ENCODE measurements around the gene ADCY2.

ADCY2 gene

DNA sequence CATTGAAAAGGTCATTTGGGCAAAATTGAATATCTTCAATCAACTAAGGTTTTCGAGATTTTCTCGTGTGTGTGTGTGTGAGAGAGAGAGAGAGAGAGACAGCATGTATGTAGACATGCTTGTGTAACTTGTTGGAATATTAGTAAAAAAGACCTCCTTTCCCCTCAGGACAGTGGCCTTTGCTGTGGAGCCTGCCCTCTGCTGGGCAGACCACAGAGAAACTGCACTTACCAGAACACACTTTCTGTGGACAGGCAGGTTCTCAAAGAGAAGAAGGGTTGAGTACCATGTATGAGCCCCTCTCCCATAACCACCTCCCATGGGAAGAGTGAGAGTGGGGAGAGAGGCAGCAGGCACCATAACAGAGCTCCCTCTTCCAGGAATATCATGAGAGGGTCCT, 409.4 kb downstream of the ADCY2 start:
- H2AFZ ChIP-seq (ENCODE audit: low read depth), result no peak overlapping the region
- no peaks in the 10 kb centered on the region for H3K79me2 ChIP-seq (ENCODE audit: insufficient read depth, low read depth)
- no peaks in the 10 kb centered on the region for H3K4me1 ChIP-seq (ENCODE audit: low read depth, poor library complexity, severe bottlenecking)
- H3K4me2 ChIP-seq, result no peak overlapping the region
- no peaks in the 10 kb centered on the region for H4K20me1 ChIP-seq (ENCODE audit: insufficient read depth)
- H3K27ac ChIP-seq, result no peak overlapping the region
- no peak overlapping the region for H3K9ac ChIP-seq
- H3K27me3 ChIP-seq (ENCODE audit: insufficient read depth, low read depth), result no peaks in the 10 kb centered on the region
- TF ChIP-seq, protein P1, sequence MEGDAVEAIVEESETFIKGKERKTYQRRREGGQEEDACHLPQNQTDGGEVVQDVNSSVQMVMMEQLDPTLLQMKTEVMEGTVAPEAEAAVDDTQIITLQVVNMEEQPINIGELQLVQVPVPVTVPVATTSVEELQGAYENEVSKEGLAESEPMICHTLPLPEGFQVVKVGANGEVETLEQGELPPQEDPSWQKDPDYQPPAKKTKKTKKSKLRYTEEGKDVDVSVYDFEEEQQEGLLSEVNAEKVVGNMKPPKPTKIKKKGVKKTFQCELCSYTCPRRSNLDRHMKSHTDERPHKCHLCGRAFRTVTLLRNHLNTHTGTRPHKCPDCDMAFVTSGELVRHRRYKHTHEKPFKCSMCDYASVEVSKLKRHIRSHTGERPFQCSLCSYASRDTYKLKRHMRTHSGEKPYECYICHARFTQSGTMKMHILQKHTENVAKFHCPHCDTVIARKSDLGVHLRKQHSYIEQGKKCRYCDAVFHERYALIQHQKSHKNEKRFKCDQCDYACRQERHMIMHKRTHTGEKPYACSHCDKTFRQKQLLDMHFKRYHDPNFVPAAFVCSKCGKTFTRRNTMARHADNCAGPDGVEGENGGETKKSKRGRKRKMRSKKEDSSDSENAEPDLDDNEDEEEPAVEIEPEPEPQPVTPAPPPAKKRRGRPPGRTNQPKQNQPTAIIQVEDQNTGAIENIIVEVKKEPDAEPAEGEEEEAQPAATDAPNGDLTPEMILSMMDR (conservative IDR thresholded peaks at IDR 0.05; ENCODE audit: low read depth, low read length), result peak; percentile 42
- no peak overlapping the region for H3K4me3 ChIP-seq (IDR thresholded peaks at IDR 0.05; ENCODE audit: insufficient read depth, low read depth, low read length)
- H3K36me3 ChIP-seq (ENCODE audit: insufficient read depth), result no peaks in the 10 kb centered on the region

DNA sequence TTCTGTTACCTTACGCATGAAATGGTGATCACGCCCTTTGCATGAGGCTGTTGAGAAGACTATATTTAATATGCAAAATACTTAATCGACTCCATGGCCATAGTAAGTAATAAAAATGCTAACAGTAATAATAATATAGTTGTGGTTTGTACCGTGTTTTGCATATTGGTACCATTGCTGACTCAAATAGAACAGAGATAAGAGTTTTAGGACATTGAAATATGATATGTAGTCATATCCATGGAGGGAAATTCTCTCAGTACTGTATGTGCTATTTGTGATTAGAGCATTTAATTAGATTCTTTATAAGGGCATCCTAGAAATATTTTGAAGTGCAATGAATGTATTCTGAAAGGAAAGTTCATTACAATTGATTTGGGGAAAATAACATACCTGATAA, 413.1 kb downstream of the ADCY2 start:
- Histone ChIP-seq H3K4me2 (no peak overlapping the region), H3K27me3 (ENCODE audit: insufficient read depth, low read depth) (no peaks in the 10 kb centered on the region), H3K4me1 (ENCODE audit: low read depth, poor library complexity, severe bottlenecking) (no peaks in the 10 kb centered on the region), H3K9ac (no peak overlapping the region), H3K36me3 (ENCODE audit: insufficient read depth) (no peaks in the 10 kb centered on the region), H2AFZ (ENCODE audit: low read depth) (no peak overlapping the region), H3K4me3 (IDR thresholded peaks at IDR 0.05; ENCODE audit: insufficient read depth, low read depth, low read length) (no peak overlapping the region), H3K27ac (no peak overlapping the region), H3K79me2 (ENCODE audit: insufficient read depth, low read depth) (no peaks in the 10 kb centered on the region), H4K20me1 (ENCODE audit: insufficient read depth) (no peaks in the 10 kb centered on the region)
- TF ChIP-seq, protein P1 (conservative IDR thresholded peaks at IDR 0.05; ENCODE audit: low read depth, low read length), result no peak

DNA sequence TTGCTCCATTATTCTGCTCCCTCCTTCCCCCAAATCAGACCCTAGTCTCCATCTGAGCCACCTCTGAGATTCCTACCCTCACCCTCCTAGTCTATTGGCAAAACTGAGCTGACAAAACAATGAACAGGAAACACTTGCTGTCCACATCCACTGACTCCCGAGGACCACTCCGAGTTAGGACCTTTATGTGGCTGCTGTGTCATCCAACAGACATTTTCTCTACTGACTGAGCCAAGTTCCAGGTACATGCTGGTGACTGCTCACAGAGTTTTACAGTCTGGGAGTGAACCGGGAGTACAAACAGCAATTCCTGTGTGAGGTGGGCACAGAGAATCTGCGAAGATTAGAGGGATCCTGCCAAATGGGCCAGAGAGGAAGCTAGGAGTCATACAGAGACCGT, 415.8 kb downstream of the ADCY2 start:
- Histone ChIP-seq H4K20me1 (ENCODE audit: insufficient read depth) (no peaks in the 10 kb centered on the region), H2AFZ (ENCODE audit: low read depth) (no peak overlapping the region), H3K79me2 (ENCODE audit: insufficient read depth, low read depth) (no peaks in the 10 kb centered on the region), H3K27me3 (ENCODE audit: insufficient read depth, low read depth) (no peaks in the 10 kb centered on the region), H3K4me1 (ENCODE audit: low read depth, poor library complexity, severe bottlenecking) (peaks cover 7% of the 10 kb centered on the region), H3K9ac (no peak overlapping the region), H3K36me3 (ENCODE audit: insufficient read depth) (no peaks in the 10 kb centered on the region), H3K4me2 (no peak overlapping the region), H3K27ac (no peak overlapping the region), H3K4me3 (IDR thresholded peaks at IDR 0.05; ENCODE audit: insufficient read depth, low read depth, low read length) (no peak overlapping the region)
- TF ChIP-seq, protein P1 (conservative IDR thresholded peaks at IDR 0.05; ENCODE audit: low read depth, low read length), result no peak

DNA sequence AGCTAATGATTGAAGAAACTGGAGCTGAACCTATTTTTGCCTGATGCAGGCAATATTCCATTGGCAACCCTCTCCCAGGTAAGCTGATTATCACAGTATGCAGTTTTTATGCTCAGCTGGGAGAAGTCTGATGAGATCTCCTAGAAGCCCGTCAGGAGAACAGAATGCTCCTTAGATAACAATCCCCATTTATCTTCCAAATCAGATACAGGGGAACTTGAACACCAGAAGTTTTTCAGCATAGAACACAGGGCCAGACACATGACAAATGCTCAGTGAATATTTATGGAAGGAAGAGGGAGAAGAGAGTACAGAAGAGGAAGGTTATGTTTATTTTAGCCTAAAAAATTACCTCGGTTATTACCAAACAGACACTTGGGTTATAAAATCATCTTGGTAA, 417.1 kb downstream of the ADCY2 start:
- H3K4me2 ChIP-seq, result no peak overlapping the region
- H3K79me2 ChIP-seq (ENCODE audit: insufficient read depth, low read depth), result no peaks in the 10 kb centered on the region
- H3K27me3 ChIP-seq (ENCODE audit: insufficient read depth, low read depth), result no peaks in the 10 kb centered on the region

More for the DNA sequence above, 417.1 kb downstream of the ADCY2 start:
- Histone ChIP-seq H4K20me1 (ENCODE audit: insufficient read depth) (no peaks in the 10 kb centered on the region), H3K9ac (no peak overlapping the region), H3K4me3 (IDR thresholded peaks at IDR 0.05; ENCODE audit: insufficient read depth, low read depth, low read length) (no peak overlapping the region), H2AFZ (ENCODE audit: low read depth) (no peak overlapping the region), H3K4me1 (ENCODE audit: low read depth, poor library complexity, severe bottlenecking) (peaks cover 7% of the 10 kb centered on the region), H3K27ac (no peak overlapping the region), H3K36me3 (ENCODE audit: insufficient read depth) (no peaks in the 10 kb centered on the region)
- TF ChIP-seq, protein P1 (conservative IDR thresholded peaks at IDR 0.05; ENCODE audit: low read depth, low read length), result no peak

All from KMS-11 (cell line).